NCI-H2227 (cell line): ENCODE results near the gene PARP9.
"Not testable (repeated sequence)": the region's sequence is repeated elsewhere in the genome, so short reads cannot be mapped to it uniquely, and the experiment has no call there.

Experiments
- DNase-seq: peaks from one replicate; lab custom pipeline; 2025; ENCODE audit not compliant: unreplicated experiment; lab: John Stamatoyannopoulos, UW

PARP9 gene

DNA sequence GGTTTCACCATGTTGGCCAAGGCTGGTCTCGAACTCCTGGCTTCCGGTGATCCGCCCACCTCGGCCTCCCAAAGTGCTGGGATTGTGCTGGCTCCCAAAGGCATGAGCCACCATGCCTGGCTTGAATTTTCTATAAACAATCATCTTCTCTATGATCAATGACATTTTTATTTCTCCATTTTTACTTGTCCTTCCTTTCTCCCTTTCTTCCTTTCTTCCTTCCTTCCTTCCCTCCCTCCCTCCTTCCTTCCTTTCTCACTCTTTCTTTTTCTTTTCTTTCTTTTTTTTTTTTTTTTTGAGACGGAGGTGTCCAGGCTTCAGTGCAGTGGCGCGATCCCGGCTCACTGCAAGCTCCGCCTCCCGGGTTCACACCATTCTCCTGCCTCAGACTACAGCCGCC lies 40.8 kb downstream of the PARP9 start:
- no peak for DNase-seq

DNA sequence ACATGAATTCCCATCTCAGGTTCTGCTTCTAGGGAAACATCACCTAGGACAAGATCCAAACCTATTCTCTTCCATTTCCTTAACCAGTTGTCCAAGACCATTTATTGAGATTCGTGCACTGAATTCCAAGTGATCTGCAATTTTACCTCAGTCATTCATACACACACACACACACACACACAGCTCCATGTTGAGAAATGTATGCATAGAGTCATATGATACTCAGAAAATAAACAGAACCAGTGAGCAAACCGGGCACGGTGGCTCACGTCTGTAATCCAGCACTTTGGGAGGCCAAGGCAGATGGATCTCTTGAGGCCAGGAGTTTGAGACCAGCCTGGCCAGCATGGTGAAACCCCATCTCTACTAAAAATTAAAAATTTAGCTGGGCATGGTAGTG lies 43.2 kb downstream of the PARP9 start:
- no peak for DNase-seq

DNA sequence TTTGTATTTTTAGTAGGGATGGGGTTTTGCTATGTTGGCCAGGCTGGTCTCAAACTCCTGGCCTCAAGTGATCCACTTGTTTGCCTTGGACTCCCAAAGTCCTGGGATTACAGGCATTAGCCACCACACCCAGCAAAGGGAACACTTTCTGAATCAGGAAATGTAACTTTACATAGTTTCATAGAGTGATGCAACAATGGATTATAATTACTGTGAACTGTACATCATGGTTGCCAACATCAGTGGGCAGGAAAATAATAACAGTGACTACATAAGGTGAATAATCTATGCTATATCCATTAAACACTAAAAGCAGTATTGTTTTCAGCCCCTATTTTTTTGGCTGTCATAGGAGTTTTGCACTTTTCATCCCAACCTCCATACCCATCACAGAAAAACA lies 44.4 kb downstream of the PARP9 start:
- DNase-seq, result no peak

DNA sequence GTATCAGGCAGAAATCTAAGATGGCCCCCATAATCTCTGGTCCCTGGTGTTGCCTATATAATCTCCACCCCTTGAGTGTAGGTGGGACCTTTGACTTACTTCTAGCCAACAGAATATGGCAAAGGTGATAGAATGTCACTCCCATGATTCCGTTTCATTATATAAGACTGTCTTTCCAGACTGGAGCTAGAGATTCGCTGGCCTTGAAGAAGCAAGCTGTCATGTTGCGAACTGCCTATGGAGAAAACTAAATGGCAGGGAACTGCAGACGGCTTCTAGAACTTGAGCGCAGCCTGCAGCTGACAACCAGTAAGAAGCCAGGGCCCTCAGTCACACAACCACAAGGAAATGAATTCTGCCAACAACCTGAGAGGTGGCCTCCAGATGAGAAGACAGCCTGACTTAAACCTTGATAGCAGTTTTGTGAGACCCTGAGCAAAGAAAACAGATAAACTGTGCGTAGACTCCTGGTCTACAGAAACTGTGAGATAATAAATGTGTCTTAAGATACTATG lies 47.2 kb downstream of the PARP9 start:
- no peak for DNase-seq

DNA sequence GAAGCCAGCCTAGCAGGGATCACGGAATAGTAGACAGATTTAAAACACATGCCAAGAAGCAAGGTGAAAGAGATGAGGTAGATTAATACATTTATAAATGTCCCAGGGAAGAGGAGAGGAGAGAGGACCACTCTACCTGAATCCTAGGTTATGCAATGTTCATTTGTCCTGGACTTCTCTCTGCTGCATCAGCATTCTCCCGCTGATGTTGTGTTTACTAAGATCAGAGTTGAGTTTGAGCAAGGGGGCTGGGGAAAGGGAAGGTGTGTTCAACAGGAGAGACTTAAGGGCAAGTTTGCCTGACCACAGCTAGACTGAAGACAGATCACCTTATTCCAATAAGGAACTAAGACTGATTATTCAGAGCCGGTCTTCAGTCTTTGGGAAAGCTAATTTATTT lies 48.2 kb downstream of the PARP9 start:
- no peak for DNase-seq

DNA sequence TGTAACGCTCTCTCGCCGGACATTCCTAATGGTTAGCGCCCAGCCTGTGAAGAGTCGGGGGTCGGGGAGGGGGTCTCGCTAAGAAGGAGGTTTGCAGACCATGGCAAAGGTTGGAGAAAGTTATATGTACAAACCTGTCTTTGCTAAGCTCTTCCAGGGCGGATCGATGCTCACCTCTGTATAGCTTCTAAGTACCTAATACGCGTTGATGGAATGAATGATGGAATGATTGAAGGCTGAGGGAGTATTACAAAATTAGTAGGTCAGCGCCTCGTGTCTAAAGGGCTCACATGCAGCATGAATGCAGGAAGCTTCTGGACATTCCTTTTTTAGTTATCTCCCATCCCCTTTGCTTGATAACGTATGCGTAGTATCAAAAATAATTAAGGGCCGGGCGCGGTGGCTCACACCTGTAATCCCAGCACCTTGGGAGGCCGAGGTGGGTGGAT lies 49.1 kb downstream of the PARP9 start:
- DNase-seq, result no peak

DNA sequence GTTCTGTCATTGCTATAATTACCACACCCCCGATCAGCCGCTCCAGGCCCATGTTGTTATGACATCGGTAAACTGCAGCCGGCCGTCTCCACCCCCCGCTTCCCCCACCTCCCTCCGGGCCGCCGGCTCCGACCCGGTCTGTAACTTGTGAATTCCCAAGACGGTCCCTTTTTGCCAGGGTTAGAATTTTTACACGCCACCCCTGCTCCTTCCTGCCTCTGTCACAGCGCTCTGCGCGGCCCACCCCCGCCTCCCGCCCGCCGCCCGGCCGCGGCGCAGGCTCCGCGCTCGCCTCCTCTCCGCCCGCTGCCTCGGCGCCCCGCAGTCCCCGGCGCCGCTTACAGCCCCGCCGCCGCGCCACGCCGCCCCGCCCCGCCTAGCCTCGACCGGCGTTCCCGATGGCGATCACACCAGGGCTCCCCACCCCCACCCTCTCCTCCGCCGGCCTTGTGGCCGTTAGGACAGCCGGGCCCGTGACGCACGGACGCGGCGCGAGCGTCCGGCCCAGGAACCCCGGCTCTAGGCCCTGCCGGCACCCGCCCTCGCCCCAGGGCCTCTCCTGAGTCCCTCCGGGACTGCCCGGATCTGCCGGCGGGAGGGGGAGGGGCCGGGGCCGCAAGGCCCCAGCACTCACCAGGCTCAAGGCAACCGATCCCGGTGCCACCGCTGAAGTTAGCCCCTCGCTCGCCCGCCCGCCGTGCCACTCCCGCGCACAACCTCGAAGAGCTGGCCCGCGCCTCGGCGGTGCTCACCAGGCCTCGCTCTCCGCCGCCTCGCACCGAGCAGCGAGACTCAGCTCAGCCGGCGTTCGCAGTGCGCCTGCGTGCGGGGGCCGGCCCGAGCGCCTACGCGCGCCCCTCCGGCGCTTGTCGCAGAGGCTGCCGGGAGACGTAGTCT lies 49.7 kb downstream of the PARP9 start, which contains the start of gene KPNA1:
TSS of gene KPNA1 (minus strand) at position 817 of the 897 bp plus-strand sequence. CDS start 18,374 bp downstream, outside the sequence.
- DNase-seq, result peak; percentile 91

DNA sequence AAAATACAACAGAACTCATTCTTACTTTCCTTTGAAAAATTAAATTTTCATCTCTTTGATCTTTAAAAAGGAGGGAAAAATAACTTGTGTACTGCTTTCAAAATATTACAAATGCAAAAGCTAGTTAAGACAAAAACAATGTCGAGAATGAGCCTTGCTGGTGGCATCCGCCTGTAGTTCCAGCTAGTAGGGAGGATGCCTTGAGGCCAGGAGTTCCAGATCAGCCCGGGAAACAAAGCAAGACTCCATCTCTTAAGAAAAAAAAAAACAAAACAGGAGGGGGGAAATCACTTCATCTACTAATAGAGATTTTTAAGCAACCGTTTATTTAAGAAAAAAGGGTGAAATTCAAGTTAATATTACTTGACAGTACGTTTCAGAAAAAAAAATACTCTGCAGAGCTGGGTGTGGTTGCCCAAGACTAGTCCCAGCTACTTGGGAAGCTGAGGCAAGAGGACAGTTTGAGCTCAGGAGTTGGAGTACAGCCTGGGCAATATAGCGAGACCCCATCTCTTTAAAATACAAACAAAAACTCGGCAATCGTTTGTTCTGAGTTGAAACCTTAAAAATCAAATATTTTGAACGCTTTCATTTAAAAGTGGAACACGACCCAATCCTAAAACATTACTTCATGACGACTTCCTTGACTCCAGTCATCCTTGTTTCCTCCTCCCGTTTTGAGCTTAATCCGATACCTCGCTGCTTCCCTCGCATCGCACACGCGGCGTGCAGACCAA lies 50.5 kb downstream of the PARP9 start:
- no peak for DNase-seq

DNA sequence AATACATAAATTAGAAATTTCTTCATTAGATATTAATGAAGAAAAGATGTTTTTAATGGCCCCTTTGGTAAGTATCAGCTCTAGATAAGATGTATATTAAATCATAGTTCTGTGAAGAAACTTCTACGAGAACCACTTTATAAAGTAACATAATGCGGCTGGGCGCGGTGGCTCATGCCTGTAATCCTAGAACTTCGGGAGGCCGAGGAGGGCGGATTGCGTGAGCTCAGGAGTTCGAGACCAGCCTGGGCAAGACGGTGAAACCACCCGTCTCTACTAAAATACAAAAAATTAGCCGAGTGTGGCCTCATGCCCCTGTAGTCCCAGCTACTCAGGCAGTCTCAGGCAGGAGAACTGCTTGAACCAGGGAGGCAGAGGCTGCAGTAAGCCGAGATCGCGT lies 51.8 kb downstream of the PARP9 start:
- DNase-seq, result no peak

DNA sequence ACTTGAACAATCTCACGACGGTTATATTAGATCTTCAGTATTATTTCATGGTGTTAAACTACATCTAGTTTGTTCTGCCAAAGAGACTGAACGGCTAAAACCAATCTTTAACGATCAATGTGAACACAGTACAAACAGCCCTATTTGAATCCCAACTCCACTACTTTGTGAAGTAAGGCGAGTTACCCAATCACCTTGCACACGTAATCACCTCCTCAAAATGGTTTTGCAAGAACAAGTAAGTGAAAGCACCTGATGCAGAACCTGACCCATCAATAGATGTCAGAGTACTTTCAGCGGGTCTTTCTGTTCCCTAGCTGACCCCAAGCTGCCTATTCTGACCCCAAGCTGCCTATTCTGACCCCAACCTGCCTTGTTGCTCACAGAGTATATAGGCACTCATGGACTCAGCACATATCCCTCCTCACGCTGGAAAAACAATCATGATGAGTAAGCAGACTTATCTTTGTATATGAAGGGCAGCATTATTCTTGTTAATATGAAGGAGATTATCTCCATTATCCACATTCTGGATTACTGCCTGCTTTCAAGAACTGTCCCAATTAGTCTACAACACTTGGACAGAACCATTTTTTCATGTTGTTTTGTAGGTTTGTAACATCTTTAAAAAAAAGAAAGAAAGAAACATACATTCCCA lies 53.1 kb downstream of the PARP9 start:
- no peak for DNase-seq

DNA sequence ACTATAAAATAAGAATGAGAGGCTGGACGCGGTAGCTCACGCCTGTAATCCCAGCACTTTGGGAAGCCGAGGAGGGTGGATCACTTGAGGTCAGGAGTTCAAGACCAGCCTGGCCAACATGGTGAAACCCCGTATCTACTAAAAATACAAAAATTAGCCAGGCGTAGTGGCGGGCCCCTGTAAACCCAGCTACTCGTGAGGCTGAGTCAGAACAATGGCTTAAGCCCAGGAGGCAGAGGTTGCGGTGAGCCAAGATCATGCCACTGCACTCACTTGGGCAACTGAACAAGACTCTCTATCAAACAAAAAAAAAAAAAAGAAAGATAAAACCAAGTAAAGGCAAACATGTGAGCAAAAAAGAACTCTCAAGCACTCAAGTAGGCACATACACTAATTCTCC lies 55.2 kb downstream of the PARP9 start:
- not testable (repeated sequence) for DNase-seq

DNA sequence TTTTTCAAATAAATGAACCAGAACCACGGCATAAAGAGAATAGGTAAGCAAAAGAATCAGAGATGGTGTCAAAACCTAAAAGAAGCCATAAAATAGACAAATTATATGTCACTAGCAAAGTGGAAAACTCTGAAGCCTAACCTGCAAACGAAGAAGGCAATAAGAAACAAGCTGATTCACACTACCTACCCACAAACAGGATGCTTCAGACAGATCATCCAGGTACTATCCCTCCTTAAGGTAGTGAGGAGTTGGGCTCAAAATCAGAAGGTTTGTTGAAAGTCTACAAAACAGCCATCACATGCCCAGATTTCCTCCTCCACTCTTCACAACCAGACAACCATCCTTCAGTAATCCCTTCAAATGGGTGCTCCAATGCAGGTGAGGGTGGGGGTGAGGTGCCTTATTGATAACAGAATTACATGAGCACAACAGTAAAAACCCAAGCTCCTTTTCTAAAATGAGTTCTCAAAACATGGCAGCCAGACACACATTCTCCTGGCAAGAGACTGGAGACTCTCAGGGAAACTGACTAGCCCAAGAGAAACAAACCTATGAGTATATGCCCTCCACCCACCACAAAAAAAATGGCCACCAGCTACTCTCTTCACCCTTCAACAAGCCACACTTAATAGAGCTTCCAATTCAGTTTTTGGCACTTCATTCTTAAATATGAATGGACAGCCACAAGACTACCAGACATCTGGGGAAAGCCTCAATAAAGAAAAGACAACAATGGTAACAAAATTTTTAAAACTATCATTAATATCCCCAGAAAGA lies 55.8 kb downstream of the PARP9 start:
- DNase-seq, result no peak

DNA sequence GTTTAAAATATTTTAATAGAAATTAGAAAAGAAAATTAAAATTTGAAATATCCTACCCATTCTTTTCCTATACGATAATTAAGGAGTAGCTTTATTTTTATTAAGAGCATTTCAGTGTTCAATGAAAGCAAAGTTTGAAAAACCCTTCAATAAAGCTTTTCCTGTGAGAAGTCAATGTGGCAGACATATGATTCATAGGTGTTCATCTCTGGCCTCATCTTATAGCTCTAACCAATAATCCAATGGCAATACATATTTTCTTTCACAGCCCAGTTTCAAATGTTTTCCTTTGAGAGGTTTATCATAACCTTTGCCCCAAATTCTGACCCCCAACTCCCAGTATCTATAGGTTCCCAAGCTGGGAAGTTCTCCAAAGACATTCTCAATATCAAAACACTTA lies 57.6 kb downstream of the PARP9 start:
- no peak for DNase-seq

DNA sequence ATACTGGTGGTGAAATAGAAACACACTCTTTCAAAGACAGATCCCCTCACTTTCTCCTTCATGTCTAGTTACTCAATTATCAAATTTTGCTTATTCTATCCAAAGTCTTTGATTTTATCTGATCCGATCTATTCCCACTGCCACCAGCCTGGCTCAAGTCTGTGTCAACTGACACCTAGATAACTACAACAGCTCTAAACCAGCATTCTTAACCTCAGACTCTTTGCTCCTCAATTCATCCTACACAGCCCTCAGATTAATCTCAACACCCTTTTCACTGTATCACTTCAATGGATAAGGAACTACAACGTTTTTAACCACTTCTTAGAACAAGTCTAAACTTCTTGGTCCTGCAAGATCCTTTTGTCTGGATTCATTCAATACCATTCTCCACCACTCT lies 58.4 kb downstream of the PARP9 start:
- no peak for DNase-seq

DNA sequence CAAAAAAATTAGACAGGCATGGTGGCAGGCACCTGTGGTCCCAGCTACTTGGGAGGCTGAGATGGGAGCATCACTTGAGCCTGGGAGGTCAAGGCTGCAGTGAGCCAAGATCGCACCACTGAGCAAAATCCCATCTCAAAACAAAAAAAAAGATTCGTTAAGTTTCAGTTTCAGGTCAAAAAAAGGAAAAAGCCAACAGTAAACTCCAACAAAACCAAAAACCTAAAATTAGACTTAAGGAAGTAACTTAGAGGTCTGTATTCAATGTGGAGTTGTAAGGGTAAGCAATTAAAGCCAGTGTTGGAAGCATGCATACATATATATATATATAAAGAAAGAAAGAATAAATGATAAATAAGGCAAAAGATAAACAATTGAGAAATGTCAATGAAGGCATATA lies 61.2 kb downstream of the PARP9 start:
- no peak for DNase-seq

DNA sequence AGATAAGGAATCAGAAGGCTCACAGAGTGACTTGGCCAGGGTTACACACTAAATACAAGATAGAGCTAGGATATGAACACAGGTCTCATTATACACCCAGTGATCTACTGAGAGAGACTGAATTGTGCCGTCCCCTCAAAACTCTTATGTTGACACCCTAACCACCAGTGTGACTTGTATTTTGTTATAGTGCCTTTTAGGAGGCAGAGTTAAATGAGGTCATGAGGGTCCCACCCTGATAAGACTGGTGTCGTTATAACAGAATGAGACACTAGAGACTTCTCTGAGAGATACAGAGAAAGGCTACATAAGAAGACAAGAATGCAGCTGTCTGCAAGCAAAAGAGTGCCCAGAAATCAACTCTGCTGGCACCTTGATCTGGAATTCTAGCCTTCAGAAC lies 62.0 kb downstream of the PARP9 start:
- DNase-seq, result no peak

DNA sequence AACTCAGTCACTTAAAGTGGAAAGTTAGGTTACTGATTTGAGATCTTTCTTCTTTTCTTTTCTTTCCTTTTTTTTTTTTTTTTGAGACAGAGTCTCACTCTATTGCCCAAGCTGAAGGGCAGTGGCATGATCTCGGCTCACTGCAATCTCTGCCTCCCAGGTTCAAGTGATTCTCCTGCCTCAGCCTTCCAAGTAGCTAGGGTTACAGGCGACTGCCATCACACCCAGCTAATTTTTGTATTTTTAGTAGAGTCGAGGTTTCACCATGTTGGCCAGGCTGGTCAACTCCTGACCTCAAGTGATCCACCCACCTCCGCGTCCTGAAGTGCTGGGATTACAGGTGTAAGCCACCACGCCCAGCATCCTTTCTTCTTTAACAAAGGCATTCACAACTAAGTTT lies 63.1 kb downstream of the PARP9 start:
- DNase-seq, result not testable (repeated sequence)

DNA sequence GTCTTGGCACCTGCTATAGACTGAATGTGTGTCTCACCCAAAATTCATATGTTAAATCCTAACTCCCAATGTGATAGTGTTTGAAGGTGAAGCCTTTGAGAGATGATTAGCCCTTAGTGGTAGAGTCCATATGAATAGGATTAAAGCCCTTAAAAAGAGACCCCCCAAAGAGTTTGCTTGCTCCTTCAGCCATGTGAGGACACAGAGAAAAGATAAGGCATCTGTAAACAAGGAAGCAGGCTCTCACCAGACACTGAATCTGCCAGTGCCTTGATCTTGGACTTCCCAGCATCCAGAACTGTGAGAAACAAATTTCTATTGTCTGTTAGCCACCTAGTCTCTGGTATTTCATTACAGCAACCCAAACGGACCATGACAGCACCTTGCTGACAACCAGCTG lies 65.9 kb downstream of the PARP9 start:
- DNase-seq, result no peak

DNA sequence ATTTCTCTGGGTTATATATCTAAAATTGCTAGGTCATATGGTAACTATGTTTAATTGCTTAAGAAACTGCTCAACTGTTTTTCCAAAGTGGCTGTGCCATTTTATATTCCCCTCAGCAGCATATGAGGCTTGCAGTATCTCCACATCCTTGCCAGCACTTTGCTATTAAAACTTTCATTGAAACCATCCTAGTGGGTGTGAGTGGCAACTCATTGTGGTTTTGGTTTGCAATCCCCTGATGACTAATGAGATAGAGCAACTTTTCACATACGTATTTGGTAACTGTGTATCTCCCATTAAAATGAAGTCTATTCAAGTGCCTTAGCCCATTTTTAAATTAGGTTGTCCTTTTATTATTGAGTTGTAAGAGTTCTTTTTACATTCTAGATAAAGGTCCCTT lies 66.7 kb downstream of the PARP9 start:
- no peak for DNase-seq

DNA sequence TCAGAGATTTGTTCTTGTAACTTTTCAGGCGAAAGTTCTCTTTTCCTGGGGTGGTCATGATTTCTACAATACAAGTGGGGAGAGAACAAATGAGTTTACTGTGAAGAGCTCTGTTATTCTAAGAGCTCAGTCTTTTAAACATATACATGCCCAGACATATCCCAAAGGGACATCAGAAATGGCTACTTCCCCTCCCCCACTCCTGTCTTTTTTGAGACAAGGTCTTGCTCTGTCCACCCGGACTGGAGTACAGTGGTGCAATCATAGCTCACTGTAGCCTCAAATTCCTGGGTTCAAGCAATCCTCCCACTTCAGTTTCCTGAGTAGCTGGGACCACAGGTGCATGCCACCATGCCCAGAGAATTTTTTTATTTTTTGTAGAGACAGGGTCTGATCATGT lies 67.6 kb downstream of the PARP9 start:
- no peak for DNase-seq

DNA sequence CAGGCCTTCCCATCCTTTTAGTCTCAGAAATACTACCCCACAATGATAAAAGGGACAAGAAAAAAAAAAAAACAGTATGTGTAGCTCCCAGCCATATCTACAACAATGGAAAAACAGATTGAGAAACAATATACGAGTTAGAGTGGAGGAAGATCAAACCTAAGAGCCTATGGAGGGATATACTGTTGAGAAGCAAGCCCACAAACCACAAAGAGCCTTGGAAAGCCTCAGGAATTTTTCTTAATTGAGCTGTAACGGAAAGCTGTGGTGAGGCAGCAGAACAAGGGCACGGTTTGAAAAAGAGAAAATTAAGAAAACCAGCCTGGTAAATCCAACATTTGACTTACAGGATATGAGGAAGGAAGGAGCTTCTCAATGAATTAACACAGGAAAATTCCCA lies 70.8 kb downstream of the PARP9 start:
- DNase-seq, result no peak
